ENCODE measurements around the gene WNK3. TPM values are rescaled to one million over a fixed set of nuclear protein-coding genes. Genes with fewer than 3 reads are reported as not detected.

Gene WNK3
- 0.15 and 0.23 TPM in 2 replicates for total RNA-seq (ENCODE audit: low replicate concordance)

GRCh38 chrX:54357414-54358377, at the start of gene WNK3:
Gene WNK3, minus strand, starts transcription at chrX:54358046.

GRCh38 chrX:54182864-54183613, 174.8 kb downstream of the WNK3 start, which contains the start of gene FAM120C:
Gene FAM120C, minus strand, starts transcription at chrX:54183254. Its CDS starts 56 bp downstream, at chrX:54183198.

Other genes with a start within 250 kb of the WNK3 start
- 2.9 and 3.3 TPM in 2 replicates for gene FAM120C, start 174.8 kb downstream of the WNK3 start, total RNA-seq (ENCODE audit: low replicate concordance)
- 15.5 and 21.4 TPM in 2 replicates for gene TSR2, start 82.4 kb upstream of the WNK3 start, total RNA-seq (ENCODE audit: low replicate concordance)
- 2.2 and 3.2 TPM in 2 replicates for gene FGD1, start 138.2 kb upstream of the WNK3 start, total RNA-seq (ENCODE audit: low replicate concordance)
- 12.4 and 26.8 TPM in 2 replicates for gene GNL3L, start 172.2 kb upstream of the WNK3 start, total RNA-seq (ENCODE audit: low replicate concordance)